CD4-positive, alpha-beta T cell treated with Interleukin-10 for 1 hour (primary cell): Measurements from ENCODE around the gene GNAO1.

Source experiments
- DNase-seq: peaks from one replicate; pipeline ENCODE4 v3.0.0-alpha.2; 2020

GNAO1 gene

DNA sequence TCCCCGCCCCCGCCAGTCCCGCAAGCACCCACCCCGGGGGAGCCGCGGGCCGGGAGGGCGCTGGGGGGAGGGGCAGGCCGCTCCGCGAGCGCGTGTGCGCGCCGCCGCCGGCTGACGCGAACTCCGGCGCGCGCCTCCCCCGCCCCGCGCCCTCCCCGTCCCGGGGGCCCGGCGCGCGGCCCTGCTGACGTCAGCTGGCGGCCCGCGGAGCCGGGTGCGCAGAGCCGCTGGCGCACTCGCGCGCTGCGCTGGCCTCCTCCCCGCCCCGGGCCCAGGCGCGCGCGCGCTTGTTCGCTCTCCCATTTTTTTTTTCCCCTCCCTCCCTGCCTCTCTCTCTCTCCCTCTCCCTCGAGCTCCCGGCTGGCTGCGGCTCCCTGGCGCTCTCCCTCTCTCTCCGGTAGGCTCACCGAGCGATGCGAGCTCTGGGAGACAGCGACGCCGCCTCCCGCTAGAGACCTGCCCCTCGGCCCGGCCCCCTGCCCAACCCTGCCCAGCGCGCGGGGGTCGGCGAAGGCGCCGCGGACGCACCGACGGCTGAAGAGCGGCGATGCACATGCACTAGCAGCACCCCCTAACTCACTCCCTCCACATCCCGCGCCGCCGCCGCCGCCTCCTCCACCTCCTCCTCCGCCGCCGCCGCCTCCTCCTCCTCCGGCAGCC lies at the start of gene GNAO1:
Gene GNAO1, plus strand, starts transcription at position 334 of the 660 bp plus-strand sequence. CDS start 747 bp downstream, outside the sequence.
- DNase-seq = peak; percentile 83

DNA sequence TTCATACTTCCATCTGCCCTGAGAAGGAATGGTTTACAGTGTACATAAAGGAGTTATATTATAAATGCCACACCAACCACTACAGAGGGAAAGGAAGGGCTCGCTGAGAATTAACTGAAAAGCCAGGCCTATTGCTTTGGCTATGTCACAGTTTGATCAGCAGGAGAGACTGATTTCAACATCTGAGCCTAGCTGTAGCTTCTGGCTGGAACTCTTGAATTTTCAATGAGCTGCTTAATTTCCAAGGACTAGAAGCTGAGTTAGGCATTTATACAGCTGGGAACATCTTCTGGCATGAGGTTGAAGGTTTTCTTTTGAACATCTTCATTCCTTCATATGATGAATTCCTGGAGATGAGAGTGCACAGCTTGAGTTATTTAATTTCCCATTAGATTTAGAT lies 47.6 kb upstream of the GNAO1 start:
- DNase-seq = no peak

GRCh38 chr16:56145369-56145768 lies 45.9 kb upstream of the GNAO1 start:
- no peak for DNase-seq

GRCh38 chr16:56151621-56152020 lies 39.7 kb upstream of the GNAO1 start:
- no peak for DNase-seq

- DNase-seq = no peak
Measured at GRCh38 chr16:56161658-56162057, 29.6 kb upstream of the GNAO1 start.

DNA sequence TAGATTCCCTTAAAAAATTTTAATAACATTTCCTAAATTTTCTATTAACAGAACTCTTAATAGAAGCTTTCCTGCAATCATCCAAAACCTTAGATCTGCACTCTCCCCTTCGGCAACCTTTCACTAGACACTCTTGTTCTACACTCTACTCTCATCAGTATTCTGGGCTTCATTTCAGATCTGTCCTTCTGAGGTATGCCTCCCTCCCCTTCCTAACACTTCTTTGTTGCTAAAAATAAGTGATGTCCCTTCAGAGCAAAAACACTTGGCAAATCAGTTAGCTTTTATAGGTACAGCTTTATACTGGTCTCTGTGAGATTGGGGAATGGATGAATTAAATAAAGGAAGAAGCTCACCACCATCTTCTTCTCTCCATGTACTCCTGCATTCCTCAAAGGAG lies 28.2 kb upstream of the GNAO1 start:
- no peak for DNase-seq

GRCh38 chr16:56163938-56164337 lies 27.4 kb upstream of the GNAO1 start:
- DNase-seq = no peak

DNA sequence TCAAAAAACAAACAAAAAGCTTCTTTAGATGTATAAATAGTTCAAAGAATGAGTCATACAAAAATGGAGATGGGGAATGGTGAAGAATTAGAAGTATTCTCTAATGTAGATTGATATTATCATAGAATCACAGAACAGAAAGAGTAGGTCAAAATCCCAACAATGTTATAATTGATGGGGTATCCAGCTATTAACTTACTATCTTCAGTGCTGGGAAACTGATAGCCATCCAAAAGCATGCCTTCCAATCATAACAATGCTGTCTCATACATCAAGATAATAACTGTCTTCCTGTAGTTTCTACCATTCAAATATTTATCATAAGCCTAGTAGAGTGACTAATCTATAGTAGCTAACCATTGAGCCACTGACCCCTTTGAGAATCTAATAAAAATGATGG lies 26.7 kb upstream of the GNAO1 start:
- DNase-seq = no peak

GRCh38 chr16:56174411-56174810 lies 16.9 kb upstream of the GNAO1 start:
- DNase-seq = no peak

- DNase-seq = no peak
Measured at GRCh38 chr16:56181401-56181800, 9.9 kb upstream of the GNAO1 start.

DNA sequence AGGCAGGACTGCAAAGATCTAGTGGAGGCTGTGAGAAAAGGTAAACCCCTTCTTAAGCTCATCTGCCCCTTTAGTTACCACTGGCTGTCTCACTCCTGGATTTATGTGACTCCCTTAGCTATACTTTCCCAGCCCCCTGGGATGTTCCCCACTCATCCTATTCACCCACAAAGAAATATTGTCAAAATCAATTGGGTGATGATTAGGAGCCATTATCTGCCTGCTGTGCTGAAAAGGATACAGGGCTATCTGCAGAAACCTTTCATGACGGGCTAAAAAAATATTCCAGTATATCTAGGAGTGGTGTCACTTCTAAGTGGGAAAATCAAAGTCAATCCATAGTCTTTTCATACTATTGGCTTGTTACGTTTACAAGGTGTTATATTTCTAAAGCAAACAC lies 8.0 kb upstream of the GNAO1 start:
- DNase-seq = no peak

- DNase-seq = no peak
Measured at GRCh38 chr16:56190048-56190676, 1.1 kb upstream of the GNAO1 start.

DNA sequence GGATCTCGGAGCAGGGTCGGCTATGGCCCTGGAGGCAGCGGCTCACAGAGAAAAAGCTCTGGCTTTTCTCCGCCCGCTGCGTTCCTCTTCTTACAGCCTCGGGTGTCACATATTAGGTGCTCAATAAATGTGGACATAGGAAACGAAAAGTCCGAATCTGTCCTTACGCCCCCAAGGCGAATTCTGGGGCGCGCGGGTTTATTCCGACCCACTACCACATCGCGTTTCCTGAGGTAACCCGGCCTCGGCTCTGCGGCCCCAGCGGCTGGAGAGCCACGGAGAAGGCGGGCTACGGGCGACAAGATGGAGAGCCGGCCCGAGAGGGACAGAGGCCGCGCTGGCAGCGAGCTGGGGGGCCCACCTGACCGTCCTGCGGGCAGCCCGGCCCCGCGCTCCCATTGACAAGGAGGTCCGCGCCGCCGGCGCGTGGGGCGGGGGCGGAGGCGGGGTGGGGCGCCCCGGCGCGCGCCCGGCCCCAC lies 573 bp upstream of the GNAO1 start:
- DNase-seq = no peak

DNA sequence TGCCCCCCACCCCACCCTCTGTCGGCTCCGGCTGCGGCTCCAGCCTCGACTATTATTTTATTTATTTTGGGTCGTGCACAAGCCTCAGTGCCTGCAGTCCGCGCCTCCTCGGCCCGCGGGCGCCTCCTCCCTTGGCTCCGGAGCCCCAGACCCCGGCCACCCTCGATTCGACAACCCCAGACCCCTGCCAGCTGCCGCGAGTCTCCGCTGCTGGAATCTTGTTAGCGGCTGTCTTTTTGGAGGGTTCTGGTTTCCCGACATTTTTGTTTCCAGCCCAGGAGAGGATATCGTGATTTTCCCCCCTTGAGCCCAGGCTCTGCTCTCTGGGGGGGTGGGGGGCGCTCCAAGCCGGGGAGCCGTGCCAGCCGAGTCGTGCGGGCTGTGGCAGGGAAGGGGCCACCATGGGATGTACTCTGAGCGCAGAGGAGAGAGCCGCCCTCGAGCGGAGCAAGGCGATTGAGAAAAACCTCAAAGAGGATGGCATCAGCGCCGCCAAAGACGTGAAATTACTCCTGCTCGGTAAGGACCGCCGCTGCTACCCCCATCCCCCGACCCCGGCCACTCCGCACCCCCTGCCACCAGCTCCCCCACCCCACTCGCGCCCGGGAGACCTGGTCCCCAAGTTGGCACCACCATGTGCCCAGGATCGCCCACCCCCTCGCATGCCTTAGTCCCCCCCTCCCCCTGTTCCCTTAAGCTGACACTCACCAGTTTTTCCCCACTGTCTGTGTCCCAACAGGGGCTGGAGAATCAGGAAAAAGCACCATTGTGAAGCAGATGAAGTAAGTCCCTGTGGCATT lies 746 bp downstream of the GNAO1 start:
- no peak for DNase-seq

- DNase-seq = no peak
Measured at GRCh38 chr16:56192635-56192945, 1.3 kb downstream of the GNAO1 start.

DNA sequence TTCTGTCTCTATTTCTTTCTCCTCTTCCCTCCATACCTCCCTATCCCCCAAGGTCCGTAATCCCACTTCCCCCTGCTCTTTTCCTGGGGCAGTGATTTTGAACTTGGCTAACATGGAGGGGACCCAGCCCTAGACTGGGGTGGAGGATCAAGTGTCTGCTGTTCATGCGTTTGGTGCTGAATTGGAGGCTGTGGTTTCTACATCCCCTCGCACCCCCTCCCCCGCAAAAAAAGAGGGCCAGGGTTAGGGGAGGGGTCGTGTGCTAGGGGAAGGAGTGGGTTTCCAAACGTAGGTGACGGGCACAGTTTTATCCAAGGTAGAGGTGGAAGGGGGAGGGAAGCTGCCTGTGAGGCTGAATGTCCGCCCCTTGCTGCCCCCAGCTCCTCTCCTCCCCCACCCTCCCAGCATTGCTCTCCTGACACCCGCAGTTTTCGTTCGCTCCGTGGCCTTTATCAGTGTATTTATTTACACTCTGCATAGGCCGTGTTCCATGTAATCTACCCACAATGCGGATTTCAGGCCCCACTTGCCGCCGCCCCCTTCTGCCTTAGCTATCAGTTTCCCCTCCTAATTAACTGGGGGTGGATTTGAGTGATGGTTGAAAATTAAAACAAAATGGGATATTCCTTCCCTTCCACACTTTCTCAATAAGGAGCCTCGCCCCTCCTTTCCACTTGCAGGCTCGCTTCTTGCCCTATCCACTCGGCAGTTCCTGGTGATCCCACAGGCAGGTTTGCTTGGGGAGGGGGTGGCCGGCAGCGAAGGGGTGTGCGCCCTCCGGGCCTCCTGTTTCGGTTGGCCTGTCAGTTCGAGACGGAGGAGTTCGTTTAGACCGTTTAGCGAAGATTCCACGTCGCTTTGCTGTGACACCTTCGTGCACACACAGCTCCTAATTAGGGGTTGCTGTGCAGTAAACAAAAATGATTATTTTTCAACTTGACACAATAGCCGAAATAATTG lies 2.0 kb downstream of the GNAO1 start:
- no peak for DNase-seq

GRCh38 chr16:56193951-56194726 lies 2.9 kb downstream of the GNAO1 start:
- DNase-seq = peak; percentile 81

- DNase-seq = no peak
Measured at GRCh38 chr16:56195151-56195550, 3.9 kb downstream of the GNAO1 start.

DNA sequence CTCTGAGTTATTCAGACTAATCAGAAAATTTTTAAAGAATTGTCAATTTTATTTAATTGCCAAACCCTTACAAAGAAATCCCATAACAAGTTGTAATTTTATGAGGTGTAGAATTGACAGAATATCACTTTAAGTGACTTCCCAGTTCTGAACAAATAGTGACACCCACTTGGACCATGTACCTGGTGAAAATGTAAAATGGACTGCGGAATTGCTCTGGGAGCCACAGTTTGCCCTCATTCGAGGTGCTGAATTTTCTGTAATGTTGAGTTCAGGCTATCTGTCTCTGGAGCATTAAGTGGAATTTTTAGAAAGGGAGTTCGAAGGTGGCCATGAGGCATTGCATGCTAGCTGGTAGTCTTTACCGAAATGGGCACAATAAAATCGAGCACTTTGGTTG lies 5.1 kb downstream of the GNAO1 start:
- no peak for DNase-seq

- no peak for DNase-seq
Measured at GRCh38 chr16:56197192-56197992, 6.1 kb downstream of the GNAO1 start.
